OCI-LY1 (cell line): ENCODE data around the gene LAMA5.

Experiments used
- EZH2 ChIP-seq: fragments of 200-600 bp; sonication (generic), shearing (Covaris generic); IDR thresholded peaks from 2 replicates; pipeline ENCODE4 v1.8.0; 2017; ENCODE audit warnings: borderline replicate concordance, mixed run types, mild to moderate bottlenecking, antibody characterized with exemption, low read length, moderate library complexity, mixed read lengths
- TF ChIP-seq, protein P1 (sequence below): fragments of 200-600 bp; sonication (generic), shearing (Covaris generic); IDR thresholded peaks from 2 replicates; pipeline ENCODE4 v1.5.1; 2017; ENCODE audit warnings: mild to moderate bottlenecking, antibody characterized with exemption, low read length, moderate library complexity, mixed read lengths

DNA sequence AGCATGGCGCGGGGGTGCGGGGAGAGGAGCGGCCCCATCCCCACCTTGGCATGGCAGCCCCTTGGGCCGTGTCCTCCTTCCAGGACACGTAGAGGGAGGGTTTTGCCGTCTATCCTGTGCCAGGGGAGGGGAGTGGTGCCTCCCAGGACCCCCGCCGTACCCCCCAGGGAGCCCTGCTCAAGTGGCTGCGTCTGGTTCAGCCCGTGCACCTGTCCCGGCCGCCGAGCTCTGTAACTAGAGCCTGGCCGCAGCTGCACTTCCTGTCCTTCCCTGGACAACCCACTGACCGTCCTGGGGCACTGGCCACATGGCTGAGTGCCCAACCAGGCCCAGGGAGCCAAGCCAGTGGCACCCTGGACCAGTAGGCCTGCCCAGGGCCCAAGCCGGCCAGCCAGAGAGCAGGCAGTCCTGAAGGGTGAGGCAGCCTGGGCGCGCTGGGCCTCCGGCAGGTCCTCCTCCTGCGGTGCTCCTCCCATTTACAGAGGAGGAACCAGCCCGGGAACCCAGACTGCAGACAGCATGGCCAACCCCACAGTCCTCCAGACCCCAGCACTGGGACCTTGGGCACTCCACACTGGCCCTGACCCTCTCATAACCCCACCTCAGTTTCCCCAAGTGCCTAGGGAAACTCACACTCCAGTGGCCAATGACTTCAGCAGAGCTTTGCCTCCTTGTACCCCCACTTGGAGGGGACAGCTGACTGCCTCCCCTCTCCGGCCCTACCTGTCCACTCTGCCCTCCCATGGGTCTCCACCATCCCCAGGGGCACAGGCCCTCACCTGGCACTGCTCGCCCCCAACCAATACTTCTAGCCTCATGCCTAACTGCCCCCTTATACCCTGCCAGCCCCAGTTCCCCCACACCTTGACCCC lies 8.7 kb downstream of the LAMA5 start:
- TF ChIP-seq, protein P1, sequence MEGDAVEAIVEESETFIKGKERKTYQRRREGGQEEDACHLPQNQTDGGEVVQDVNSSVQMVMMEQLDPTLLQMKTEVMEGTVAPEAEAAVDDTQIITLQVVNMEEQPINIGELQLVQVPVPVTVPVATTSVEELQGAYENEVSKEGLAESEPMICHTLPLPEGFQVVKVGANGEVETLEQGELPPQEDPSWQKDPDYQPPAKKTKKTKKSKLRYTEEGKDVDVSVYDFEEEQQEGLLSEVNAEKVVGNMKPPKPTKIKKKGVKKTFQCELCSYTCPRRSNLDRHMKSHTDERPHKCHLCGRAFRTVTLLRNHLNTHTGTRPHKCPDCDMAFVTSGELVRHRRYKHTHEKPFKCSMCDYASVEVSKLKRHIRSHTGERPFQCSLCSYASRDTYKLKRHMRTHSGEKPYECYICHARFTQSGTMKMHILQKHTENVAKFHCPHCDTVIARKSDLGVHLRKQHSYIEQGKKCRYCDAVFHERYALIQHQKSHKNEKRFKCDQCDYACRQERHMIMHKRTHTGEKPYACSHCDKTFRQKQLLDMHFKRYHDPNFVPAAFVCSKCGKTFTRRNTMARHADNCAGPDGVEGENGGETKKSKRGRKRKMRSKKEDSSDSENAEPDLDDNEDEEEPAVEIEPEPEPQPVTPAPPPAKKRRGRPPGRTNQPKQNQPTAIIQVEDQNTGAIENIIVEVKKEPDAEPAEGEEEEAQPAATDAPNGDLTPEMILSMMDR = no peak
- no peak for TF ChIP-seq EZH2
